GM21528 (cell line): ENCODE data around the gene UBE2D2.

Source experiments
- ATAC-seq: cut with Tn5 transposase; IDR thresholded peaks from one replicate; pipeline ENCODE4 v1.9.1; 2021; ENCODE audit warnings: mild to moderate bottlenecking, moderate library complexity; ENCODE audit not compliant: unreplicated experiment, low FRiP score

Gene UBE2D2

DNA sequence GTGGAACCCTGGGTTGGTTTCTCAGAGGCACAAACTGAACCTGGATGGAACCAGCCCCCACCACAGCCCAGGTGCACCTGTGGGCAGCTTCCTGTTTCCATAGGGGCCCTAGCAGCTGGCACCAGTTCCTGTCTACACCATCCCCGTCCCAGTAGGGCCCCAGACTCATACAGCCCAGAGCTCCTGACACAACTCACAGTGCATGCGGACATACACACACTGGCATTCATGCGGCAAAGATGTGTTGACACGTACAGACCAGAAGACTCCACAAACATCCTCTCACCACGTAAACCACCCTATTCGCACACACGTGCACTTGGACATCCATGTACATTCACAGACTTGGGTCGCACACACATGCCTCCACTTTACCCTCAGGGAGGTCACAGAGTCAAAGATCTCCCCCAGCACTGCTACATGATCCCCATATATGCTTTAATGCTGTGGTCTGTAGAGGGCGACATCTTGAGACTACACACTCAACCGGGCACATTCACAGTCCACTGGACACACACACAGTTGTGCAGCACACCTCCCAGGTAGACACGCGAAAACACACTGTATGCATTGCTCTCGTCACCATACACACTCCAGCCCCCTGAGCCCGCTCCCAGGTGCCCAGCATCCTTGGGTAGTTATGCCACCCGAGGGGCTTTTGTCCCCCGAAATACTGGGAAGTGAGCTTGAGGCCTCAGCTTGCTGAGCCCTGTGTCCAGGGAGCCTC, 109.4 kb downstream of the UBE2D2 start:
- ATAC-seq = peak; percentile 53

DNA sequence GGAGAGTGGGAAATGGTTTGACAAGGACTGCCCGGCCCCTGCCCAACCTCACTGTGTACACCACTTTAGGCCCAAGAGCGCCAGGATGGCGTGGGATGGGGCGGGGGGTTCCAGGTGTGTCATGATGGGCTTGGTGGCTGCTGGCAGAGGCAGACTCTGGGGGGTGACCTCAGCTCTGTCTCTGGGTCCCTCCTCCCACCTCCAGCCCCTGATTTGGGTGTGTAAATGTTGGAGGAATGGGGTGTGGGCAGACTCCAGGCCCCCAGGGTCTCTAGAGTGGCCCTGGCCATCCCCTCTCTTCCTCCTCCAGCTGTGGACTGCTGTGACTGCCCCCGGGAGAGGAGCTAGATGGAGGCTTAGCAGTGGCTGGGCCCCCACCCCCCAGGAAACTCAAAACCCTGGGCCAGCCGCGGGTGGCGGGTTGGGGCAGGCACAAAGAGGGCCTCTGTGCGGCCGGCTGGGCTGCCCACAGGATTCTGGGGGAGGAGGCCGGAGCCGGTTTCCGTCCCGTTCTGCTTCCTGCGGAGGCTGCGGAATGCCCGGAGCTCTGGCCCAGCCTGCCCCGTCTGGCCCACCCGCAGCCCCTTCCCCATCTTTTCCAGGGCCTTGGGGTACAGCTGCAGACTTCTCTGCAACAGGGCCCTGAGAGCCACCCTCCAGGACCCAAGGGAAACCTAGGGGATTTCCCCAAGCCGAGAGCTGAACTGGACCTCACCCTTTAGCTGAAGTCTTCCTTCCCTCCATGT, 110.1 kb downstream of the UBE2D2 start:
- peak; percentile 2 for ATAC-seq

DNA sequence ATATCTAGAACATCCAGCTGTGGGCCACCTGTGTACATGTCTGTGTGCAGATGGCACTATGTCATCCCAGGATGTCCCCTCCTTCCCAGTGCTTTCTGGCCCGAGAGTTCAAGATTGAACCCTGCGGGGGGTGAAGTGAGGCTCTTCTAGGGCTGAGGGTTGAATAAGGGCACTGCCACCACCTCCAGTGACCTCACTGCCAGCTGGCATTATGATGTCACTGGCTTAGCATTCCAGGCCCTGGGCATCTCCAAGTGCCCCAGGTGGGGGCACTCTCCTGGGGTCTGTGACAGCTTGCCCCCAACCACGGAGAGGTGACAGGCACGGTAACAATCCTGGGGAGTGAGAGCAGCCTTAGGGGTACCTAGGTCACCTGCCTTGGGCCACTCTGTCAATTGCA, 114.1 kb downstream of the UBE2D2 start:
- ATAC-seq = no peak

DNA sequence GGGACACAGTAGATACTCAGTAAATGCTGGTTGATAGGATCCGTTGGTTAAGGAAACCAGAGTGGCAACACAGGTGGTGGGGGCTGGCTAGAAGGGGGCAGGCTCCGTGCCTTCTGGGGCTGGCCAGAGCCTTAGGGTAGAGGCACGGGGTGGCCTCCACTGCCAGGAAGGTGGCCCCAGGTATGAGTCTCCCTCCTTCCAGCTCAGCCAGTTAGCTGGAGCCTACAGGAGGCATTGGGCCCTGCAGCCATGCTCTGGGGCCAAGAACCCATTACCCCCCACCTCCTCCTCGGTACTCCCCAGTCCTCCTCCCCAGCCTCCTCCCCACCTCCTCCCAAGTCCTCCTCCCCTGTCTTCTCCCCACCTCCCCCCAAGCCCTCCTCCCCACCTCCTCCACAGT, 114.7 kb downstream of the UBE2D2 start:
- no peak for ATAC-seq

DNA sequence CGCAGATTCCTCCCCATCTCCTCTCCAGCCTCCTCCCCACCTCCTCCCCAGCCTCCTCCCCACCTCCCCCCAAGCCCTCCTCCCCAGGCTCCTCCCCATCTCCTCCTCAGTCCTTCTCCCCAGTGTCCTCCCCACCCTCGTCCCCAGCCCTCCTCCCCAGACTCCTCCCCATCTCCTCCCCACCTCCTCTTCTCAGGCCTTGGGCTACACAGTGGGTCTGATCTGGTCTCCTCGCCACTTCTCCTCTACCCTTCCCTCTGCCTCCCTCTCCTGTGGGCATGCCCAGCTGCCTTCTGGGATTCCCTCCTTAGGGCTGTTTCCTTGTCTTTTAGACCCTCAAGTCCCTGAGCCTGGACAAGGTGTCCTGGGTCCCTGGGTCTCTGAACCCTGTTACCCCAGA, 115.3 kb downstream of the UBE2D2 start:
- no peak for ATAC-seq

DNA sequence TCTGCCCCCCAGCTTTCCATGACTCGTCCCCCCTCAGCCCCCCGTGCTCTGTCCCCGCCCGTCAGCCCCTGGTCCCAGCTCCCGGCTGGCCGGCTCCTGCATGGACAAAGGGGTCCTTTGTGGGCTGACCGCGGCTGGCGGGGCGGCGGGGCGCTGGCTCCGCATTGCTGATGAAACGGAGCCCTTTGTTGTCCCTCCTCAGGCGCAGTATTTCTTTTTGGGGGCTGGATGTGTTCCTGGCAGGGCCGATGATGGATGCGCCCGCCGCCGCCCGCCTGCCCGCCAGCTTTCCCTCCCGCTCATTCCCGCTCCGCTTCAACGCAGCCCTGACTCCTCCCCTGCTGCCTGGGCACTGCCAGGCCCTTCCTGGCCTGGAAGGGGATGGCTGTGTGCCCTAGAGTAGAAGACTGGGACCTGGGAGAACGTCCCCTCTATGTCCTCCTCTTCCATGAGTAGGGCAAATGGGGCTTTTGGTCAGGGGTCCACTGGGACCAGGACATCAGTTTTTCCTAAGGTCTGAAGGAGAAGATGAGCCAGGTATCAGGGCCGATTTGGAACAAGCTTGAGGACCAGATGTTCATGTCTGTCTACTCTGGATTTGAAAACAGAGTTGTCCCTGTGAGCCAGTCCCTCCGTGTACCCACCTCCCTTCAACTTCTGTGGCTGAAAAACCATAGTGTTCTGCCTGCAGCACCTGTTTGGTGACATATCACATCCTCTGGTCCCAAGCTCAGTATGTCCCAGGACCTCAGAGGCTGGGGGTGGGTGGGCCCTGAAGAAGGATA, 116.0 kb downstream of the UBE2D2 start:
- no peak for ATAC-seq
